AG09309 (cell line): ENCODE results near the gene TEX14.

ENCODE experiments used
- DNase-seq: peaks from one replicate; pipeline ENCODE4 v3.0.0-alpha.2; 2010; ENCODE audit warnings: low read depth
- H3K4me3 ChIP-seq: 2 replicates; pipeline ENCODE4 v1.5.1; 2011; ENCODE audit warnings: mild to moderate bottlenecking, low read depth, low read length, moderate library complexity; ENCODE audit not compliant: control insufficient read depth
- TF ChIP-seq, protein P1 (sequence below): IDR thresholded peaks from 2 replicates; pipeline ENCODE4 v1.5.1; 2011; ENCODE audit warnings: mild to moderate bottlenecking, low read depth, low read length, inconsistent platforms; ENCODE audit not compliant: insufficient read depth, control insufficient read depth; ENCODE audit errors: missing control alignments

Gene TEX14

GRCh38 chr17:58510075-58510474 lies 181.8 kb downstream of the TEX14 start:
- H3K4me3 ChIP-seq = no peak overlapping the region
- TF ChIP-seq, protein P1, sequence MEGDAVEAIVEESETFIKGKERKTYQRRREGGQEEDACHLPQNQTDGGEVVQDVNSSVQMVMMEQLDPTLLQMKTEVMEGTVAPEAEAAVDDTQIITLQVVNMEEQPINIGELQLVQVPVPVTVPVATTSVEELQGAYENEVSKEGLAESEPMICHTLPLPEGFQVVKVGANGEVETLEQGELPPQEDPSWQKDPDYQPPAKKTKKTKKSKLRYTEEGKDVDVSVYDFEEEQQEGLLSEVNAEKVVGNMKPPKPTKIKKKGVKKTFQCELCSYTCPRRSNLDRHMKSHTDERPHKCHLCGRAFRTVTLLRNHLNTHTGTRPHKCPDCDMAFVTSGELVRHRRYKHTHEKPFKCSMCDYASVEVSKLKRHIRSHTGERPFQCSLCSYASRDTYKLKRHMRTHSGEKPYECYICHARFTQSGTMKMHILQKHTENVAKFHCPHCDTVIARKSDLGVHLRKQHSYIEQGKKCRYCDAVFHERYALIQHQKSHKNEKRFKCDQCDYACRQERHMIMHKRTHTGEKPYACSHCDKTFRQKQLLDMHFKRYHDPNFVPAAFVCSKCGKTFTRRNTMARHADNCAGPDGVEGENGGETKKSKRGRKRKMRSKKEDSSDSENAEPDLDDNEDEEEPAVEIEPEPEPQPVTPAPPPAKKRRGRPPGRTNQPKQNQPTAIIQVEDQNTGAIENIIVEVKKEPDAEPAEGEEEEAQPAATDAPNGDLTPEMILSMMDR = no peak
- DNase-seq = no peak

GRCh38 chr17:58508341-58509067 lies 183.3 kb downstream of the TEX14 start:
- TF ChIP-seq, protein P1 = no peak
- no peak for DNase-seq
- no peak overlapping the region for H3K4me3 ChIP-seq

GRCh38 chr17:58507123-58507634 lies 184.7 kb downstream of the TEX14 start:
- TF ChIP-seq, protein P1 = no peak
- DNase-seq = no peak
- H3K4me3 ChIP-seq = no peak overlapping the region
